ENCODE results near the gene NCOR1. TPM values are rescaled to one million over a fixed set of nuclear protein-coding genes. Genes with fewer than 3 reads are reported as not detected.

The NCOR1 gene
- total and polyA plus RNA-seq, 12 donors = 27.0 to 103 (median 74.8) TPM

DNA sequence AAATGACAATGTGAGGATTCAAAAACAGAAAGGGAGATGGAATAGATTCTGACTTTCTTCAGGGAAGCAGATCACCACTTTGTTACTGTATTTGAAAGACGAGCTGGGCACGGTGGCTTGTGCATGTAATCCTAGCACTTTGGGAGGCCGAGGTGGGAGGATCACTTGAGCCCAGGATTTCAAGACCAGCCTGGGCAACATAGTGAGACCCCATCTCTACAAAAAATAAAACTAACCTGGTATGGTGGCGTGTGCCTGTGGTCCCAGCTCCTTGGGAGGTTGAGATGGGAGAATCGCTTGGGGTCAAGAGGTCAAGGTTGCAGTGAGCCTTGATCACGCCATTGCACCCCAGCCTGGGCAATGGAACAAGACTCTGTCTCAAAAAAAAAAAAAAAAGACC lies 35.7 kb upstream of the NCOR1 start:
- no peak for ATAC-seq
- no peaks in the 10 kb centered on the region for H3K27me3 ChIP-seq

GRCh38 chr17:16250635-16251034 lies 35.3 kb upstream of the NCOR1 start:
- no peaks in the 10 kb centered on the region for H3K27me3 ChIP-seq
- intact Hi-C loops (cut with DNase I) = no loop called here
- no peaks in the 10 kb centered on the region for H3K9me3 ChIP-seq
- no peak overlapping the region for H3K4me3 ChIP-seq
- no peak for DNase-seq
- ATAC-seq = no peak
- no peak overlapping the region for H3K27ac ChIP-seq
- no peak for TF ChIP-seq CTCF (IDR thresholded peaks at IDR 0.05)
- 93 to 100% methylated on average over 1 of the region's 1 CpG for WGBS, 2 donors
- H3K36me3 ChIP-seq = peaks cover 0 to 5% (median 0%) of the 10 kb centered on the region in 9 donors
- peaks cover 0 to 12% (median 9%) of the 10 kb centered on the region in 9 donors for H3K4me1 ChIP-seq

More for the DNA sequence above, 35.7 kb upstream of the NCOR1 start:
- peaks cover 0 to 5% (median 0%) of the 10 kb centered on the region in 9 donors for H3K36me3 ChIP-seq
- H3K4me1 ChIP-seq = peaks cover under 1 to 16% (median 13%) of the 10 kb centered on the region in 9 donors
- intact Hi-C loops (cut with DNase I) = no loop called here
- DNase-seq = no peak
- TF ChIP-seq CTCF (IDR thresholded peaks at IDR 0.05) = no peak
- H3K27ac ChIP-seq = no peak overlapping the region
- H3K9me3 ChIP-seq = no peaks in the 10 kb centered on the region
- H3K4me3 ChIP-seq = no peak overlapping the region
- 94 to 96% methylated on average over 6 of the region's 6 CpGs for WGBS, 2 donors

DNA sequence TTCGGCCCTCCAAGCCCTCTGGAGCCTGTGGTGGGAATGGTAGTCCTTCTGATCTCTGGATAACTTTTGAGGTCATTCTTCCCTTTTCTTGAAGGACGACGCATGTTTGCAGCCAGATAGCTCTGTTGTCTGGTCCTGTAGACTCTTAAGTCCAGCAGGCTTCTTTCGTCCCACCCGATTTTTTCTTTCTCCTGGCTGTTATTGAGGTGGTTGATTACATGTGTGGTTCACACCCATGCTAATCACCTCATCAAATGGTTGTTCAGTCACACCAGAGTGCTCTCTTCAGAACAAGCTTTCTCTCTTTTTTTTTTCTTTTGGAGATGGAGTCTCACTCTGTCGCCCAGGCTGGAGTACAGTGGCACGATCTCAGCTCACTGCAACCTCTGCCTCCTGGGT lies 32.3 kb upstream of the NCOR1 start:
- DNase-seq (no peak), ATAC-seq (no peak)
- TF ChIP-seq CTCF (IDR thresholded peaks at IDR 0.05) = no peak
- H3K9me3 ChIP-seq = no peaks in the 10 kb centered on the region
- intact Hi-C loops (cut with DNase I) = no loop called here
- no peaks in the 10 kb centered on the region for H3K4me1 ChIP-seq
- no peak overlapping the region for H3K4me3 ChIP-seq
- no peaks in the 10 kb centered on the region for H3K27me3 ChIP-seq
- peaks cover 0 to 5% (median 0%) of the 10 kb centered on the region in 9 donors for H3K36me3 ChIP-seq
- WGBS, 2 donors = 96 to 97% methylated on average over 7 of the region's 7 CpGs
- no peak overlapping the region for H3K27ac ChIP-seq

DNA sequence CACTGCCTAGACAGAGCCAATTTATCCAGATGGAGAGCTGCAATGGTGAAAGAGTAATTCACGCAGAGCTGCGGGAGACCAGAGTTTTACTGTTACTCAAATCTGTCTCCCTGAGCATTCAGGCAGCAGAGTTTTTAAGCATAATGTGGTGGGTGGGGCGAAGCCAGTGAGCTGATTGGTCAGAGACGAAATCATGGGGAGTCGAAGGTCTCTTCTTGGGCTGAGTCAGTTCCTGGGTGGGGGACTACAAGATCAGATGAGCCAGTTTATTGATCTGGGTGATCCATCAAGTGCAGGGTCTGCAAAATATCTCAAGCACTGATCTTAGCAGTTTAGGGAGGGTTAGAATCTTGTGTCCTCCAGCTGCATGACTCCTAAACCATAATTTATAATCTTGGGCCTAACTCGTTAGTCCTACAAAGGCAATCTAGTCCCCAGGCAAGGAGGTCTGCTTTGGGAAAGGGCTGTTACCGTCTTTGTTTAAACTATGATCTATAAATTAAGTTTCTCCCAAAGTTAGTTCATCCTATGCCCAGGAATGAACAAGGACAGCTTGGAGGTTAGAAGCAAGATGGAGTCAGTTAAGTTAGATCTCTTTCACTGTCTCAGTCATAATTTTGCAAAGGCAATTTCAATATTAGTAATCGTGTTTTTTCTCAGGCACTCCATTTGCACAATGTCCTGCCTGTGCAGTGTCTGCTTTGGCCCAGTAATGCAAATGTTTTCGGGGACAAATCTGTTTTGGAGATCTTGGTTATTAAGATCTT lies 28.6 kb upstream of the NCOR1 start:
- no peaks in the 10 kb centered on the region for H3K9me3 ChIP-seq
- H3K27me3 ChIP-seq = no peaks in the 10 kb centered on the region
- H3K4me1 ChIP-seq = no peaks in the 10 kb centered on the region
- WGBS, 2 donors = 91% methylated on average over 9 of the region's 9 CpGs
- peaks cover 0 to 9% (median 0%) of the 10 kb centered on the region in 9 donors for H3K36me3 ChIP-seq
- H3K4me3 ChIP-seq = no peak overlapping the region
- no peak for TF ChIP-seq CTCF (IDR thresholded peaks at IDR 0.05)
- ATAC-seq = no peak
- no peak for DNase-seq
- intact Hi-C loops (cut with DNase I) = no loop called here
- no peak overlapping the region for H3K27ac ChIP-seq
